ENCODE measurements around the gene CARD8.

CARD8 gene

GRCh38 chr19:48169939-48170803, 85.5 kb downstream of the CARD8 start, which contains the start of the genes LIG1 and ZSWIM9:
Gene LIG1, minus strand, starts transcription at chr19:48170344. Its CDS starts 4,778 bp downstream, at chr19:48165566.
Gene ZSWIM9, plus strand, starts transcription at chr19:48170680. Its CDS starts 1,123 bp downstream, at chr19:48171803.
- ChIA-PET POLR2A (interaction anchor here (1.0 to 2.5 kb wide), 4 partner anchors 10 to 59 kb away, joined by 4 to 9 read pairs (median 5); partner anchors contain the start of gene PLA2G4C), CTCF (no interaction called here)
- DNase-seq (ENCODE audit: extremely low spot score) = peak; percentile 92
- peak; percentile 86 for TF ChIP-seq SUZ12 (IDR thresholded peaks at IDR 0.05)
- peak; percentile 89 for TF ChIP-seq L3MBTL2 (conservative IDR thresholded peaks at IDR 0.05)
- TF ChIP-seq FOXK2 (IDR thresholded peaks at IDR 0.05) = no peak
- peak; percentile 92 for TF ChIP-seq PKNOX1 (IDR thresholded peaks at IDR 0.05)
- TF ChIP-seq SP1 (IDR thresholded peaks at IDR 0.05) = no peak

- ChIA-PET CTCF (no interaction called here), POLR2A (interaction anchor here (1.0 to 2.5 kb wide), 2 partner anchors 17 to 59 kb away, joined by 4 to 9 read pairs; partner anchors contain the start of gene PLA2G4C)
- peak; percentile 95 for DNase-seq (ENCODE audit: extremely low spot score)
- TF ChIP-seq CTBP1 (IDR thresholded peaks at IDR 0.05; ENCODE audit: borderline replicate concordance) (no peak), TARDBP (IDR thresholded peaks at IDR 0.05) (no peak), ELF4 (IDR thresholded peaks at IDR 0.05) (no peak), L3MBTL2 (conservative IDR thresholded peaks at IDR 0.05) (no peak), BHLHE40 (IDR thresholded peaks at IDR 0.05; ENCODE audit: borderline replicate concordance) (no peak), SP1 (IDR thresholded peaks at IDR 0.05) (no peak), ARNT (IDR thresholded peaks at IDR 0.05) (no peak), LEF1 (IDR thresholded peaks at IDR 0.05; ENCODE audit: borderline replicate concordance) (no peak), FOXM1 (IDR thresholded peaks at IDR 0.05; ENCODE audit: borderline replicate concordance) (no peak), NFRKB (IDR thresholded peaks at IDR 0.05) (no peak), SUZ12 (IDR thresholded peaks at IDR 0.05) (no peak), PKNOX1 (IDR thresholded peaks at IDR 0.05) (no peak), FOXA1 (IDR thresholded peaks at IDR 0.05) (no peak), HDGF (IDR thresholded peaks at IDR 0.05; ENCODE audit: borderline replicate concordance) (no peak), ZNF384 (IDR thresholded peaks at IDR 0.05) (no peak), FOXK2 (IDR thresholded peaks at IDR 0.05) (no peak)
Observed at GRCh38 chr19:48169578-48169938, 86.2 kb downstream of the CARD8 start.

GRCh38 chr19:48168689-48169088, 87.0 kb downstream of the CARD8 start:
- TF ChIP-seq SUZ12 (IDR thresholded peaks at IDR 0.05) (no peak), ELF4 (IDR thresholded peaks at IDR 0.05) (no peak), LEF1 (IDR thresholded peaks at IDR 0.05; ENCODE audit: borderline replicate concordance) (no peak), HDGF (IDR thresholded peaks at IDR 0.05; ENCODE audit: borderline replicate concordance) (no peak), ZNF384 (IDR thresholded peaks at IDR 0.05) (no peak), TARDBP (IDR thresholded peaks at IDR 0.05) (no peak), SP1 (IDR thresholded peaks at IDR 0.05) (no peak), FOXM1 (IDR thresholded peaks at IDR 0.05; ENCODE audit: borderline replicate concordance) (no peak), CTBP1 (IDR thresholded peaks at IDR 0.05; ENCODE audit: borderline replicate concordance) (no peak), PKNOX1 (IDR thresholded peaks at IDR 0.05) (no peak), L3MBTL2 (conservative IDR thresholded peaks at IDR 0.05) (no peak), NFRKB (IDR thresholded peaks at IDR 0.05) (no peak)
- no peak for DNase-seq (ENCODE audit: extremely low spot score)
- ChIA-PET CTCF (interaction anchor here (0.6 kb wide), 1 partner anchor 62 kb away, joined by 3 read pairs; no protein-coding TSS in a partner anchor), POLR2A (interaction anchor here (1.0 kb wide), 1 partner anchor 16 kb away, joined by 4 read pairs; no protein-coding TSS in a partner anchor)

GRCh38 chr19:48158210-48158790, 97.4 kb downstream of the CARD8 start:
- ChIA-PET POLR2A (interaction anchor here (1.1 kb wide), 1 partner anchor 48 kb away, joined by 4 read pairs; the partner anchor contains the start of gene PLA2G4C), CTCF (no interaction called here)
- DNase-seq (ENCODE audit: extremely low spot score) = no peak
- TF ChIP-seq ELF4 (IDR thresholded peaks at IDR 0.05) (no peak), ARNT (IDR thresholded peaks at IDR 0.05) (no peak), SUZ12 (IDR thresholded peaks at IDR 0.05) (no peak), NFRKB (IDR thresholded peaks at IDR 0.05) (no peak)

All from HEK293T (cell line).